NCI-H524 treated with DMSO at 0.1 percent for 48 hours (cell line): Measurements from ENCODE around the gene CNBP.
"Not testable (repeated sequence)": the region's sequence is repeated elsewhere in the genome, so short reads cannot be mapped to it uniquely, and the experiment has no call there.

Experiments used
- DNase-seq: peaks from one replicate; lab custom pipeline; 2025; lab: John Stamatoyannopoulos, UW

CNBP gene

DNA sequence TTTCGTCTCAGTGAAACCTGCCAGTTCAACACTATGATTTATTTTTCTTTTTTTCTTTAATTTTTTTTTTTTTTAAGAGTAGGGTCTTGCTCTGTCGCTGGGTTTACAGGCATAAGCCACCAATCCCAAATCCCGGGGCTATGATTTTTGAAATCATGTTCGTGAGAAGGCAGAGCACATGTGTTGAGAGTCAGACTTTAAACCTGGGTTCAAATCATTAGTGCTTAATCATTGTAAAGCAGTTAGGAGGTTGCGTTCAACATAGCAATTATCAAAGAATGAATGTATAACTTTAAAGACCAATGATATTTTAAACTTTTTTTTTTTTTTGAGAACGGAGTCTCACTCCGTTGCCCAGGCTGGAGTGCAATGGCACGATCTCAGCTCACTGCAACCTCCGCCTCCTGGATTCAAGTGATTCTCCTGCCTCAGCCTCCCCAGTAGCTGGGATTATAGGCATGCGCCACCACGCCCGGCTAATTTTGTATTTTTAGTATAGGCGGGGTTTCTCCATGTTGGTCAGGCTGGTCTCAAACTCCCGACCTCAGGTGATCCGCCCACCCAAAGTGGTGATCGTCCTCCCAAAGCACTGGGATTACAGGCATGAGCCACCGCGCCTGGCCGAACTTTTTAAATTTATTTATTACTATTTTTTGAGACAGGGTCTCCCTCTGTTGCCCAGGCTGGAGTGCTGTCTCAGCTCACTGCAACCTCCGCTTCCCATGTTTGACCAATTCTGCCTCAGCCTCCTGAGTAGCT is 1.3 kb upstream of the CNBP start:
- not testable (repeated sequence) for DNase-seq

DNA sequence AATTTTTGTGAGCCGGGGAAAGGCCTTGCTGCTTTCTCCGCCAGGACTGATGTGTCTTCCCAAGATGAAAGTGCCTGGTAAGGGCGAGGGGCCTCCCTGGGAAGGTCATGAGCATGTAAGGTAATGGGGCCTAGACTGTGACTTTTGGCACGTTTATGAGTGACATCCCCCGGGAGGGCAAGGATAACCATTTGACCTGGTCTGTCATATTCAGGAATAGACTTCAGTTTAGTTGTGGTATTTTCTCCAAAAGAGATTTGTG is 631 bp upstream of the CNBP start:
- no peak for DNase-seq

GRCh38 chr3:129182390-129183185 is 1.1 kb downstream of the CNBP start:
- DNase-seq, result no peak

DNA sequence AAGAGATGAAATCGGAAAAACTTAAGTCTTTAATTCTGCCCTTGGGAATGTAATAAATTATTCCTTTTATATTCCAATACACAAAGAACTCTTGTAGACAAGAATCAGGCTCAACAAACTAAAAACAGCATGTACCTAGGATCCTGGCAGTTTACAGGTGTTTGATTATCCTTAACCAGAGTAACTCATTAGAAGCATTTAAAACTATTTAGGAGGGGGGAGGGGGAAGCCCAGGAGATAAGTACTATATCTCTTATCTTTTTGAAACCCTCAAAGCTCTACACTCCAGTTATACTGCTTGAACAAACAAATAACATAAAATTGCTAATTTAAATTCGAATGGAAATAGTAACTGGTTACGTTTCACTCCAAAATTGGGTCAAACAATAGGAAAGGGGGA is 1.9 kb downstream of the CNBP start:
- DNase-seq, result no peak

DNA sequence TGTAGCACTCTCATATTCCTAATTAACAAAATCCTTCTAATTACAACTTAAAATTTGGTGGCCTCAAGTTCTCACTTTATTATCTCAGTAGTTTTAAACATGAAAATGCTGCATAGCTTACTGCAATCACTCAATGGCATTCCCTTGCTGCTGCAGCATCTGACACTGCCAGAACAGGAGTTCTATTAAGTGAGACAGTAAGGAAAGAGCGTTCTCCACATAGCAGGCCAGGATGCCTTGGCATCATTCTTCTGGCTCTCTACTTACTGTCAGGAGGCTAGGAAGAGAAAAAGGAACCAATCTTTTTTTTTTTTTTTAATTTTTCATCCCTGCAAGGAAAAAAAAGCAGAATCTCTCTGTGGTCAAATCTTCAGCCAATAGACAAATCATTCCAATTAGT is 3.2 kb downstream of the CNBP start:
- DNase-seq, result no peak

GRCh38 chr3:129176051-129176450 is 7.6 kb downstream of the CNBP start:
- DNase-seq, result no peak

DNA sequence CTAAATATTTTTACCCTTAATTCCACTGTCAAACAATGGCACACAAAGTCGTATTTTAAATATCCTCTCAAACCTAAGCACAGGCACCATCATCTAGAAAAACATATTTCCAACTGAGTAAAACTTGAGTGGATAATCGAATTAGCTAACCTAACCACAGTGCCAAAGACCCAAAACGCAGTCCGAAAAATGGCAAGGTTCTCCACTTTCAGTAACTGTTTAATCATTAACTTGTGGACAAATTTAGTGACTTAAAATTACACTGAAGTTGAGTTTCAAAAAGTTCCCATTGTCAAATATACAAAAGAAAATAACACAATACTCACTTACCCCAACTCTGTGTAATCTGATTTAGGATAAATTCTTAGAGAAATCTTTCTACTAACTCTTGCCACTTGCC is 10.0 kb downstream of the CNBP start:
- no peak for DNase-seq

DNA sequence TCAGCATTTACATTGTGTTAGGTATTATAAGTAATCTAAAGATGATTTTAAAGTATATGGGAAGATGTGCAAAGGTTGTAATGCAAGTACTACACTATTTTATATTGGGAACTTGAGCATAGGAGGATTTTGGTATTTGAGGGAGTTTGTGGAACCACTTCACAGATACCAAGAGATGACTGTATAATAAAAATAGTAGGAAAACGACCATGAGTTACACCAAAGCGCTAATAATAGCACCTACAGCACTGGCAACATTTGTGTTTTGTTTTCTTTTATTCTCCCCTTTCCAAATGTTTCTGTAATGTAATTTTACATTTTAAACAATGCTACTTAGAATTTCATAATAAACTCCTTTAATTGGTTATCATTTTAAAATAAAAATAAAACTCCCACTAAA is 10.5 kb downstream of the CNBP start:
- DNase-seq, result no peak

GRCh38 chr3:129166579-129167332 is 16.9 kb downstream of the CNBP start:
- DNase-seq, result no peak

DNA sequence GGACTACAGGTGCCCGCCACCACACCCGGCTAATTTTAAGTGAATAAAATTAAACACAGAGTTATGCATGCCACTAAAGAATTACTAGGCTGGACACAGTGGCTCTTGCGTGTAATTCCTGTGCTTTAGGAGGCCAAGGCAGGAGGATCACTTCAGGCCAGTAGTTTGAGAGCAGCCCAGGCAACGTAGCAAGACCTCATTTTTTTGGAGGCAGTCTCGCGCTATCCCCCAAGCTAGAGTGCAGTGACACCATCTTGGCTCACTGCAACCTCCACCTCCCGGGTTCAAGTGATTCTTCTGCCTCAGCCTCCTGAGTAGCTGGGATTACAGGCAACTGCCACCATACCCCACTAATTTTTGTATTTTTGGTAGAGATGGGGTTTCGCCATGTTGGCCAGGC is 18.1 kb downstream of the CNBP start:
- not testable (repeated sequence) for DNase-seq

GRCh38 chr3:129164500-129164899 is 19.2 kb downstream of the CNBP start:
- DNase-seq, result no peak

DNA sequence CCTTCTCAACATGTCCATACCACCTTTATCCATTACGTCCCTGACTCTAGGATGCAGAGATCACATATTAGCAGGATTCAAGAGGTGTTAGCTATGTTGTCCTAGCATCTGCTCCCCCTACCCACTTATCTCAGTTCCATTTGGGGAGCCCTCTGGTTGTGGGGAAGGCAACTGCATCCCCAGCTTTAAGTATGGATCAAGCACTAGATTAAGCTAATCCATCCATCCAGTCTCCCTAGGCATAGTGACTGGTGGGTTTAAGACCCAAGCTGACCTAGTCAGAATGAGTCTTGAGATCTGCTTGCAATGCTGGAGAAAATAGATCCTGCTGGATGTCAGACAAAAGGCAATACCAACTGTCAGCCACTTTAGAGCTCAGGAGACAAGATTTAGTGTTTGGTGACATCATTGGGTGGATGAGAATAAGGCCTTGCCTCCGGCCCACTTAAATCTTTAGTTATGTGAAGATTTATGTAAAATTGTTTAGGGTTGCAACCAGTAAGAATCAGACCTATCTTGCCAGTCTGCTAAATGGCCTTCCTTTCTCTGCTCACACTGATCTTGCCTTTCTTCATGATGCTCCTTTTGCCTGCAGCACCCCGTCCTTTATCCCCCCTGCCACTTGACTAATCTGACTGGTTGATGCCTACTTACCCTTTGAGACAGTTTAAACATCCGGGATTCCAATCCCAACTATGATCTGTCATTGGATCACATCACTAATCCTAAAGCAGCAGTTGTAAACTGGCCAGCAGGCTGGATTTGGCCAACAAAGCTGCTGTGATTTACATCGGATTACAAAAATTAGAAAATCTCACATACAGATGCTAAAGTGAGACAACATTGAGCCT is 20.7 kb downstream of the CNBP start:
- peak; percentile 72 for DNase-seq

- no peak for DNase-seq
Observed at GRCh38 chr3:129161860-129162271, 21.8 kb downstream of the CNBP start.

DNA sequence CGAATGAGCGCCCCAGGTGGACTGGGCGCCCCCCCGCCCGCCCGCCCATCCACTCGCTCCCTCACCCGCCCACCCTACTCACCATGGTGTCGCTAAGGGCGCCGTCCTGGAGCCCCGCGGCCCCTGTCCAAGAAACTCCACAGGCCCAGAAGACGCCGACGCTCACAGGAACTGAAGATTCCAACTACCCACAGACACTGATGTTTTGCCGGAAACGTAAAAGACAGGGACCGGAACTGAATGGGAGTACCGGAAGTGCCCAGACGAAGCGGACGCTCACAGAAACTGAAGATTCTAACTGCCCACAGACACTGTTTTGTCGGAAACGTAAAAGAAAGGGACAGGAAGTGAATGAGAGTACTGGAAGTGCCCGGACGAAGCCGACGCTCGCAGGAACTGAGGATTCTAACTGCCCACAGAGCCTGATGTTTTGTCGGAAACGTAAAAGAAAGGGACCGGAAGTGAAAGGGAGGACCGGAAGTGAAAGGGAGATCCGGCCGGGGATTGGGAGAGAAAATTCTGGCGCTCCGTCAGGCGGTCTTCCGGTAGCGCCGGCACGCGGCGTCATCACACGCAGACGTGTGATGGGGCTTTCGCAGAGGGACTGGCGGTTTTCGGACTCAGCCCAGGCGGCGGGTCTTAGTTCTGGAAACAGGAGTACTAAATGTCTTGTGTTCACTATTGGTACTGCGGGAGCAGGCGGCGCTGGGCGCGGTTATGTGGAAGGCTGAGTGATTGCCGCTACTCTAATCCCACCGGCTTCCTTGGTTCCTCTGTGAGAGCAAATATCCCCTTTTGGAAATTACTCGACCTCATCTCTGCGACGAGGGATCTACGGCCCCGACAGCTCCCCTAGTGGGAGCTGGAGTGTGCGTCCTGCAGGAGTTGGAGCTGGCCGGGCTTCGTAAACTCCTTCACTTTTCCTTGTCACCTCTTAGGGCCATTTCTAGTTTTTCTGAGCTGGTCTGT is 22.5 kb downstream of the CNBP start, which contains the start of gene ISY1:
ISY1 (minus strand) TSS at position 173 of the 969 bp plus-strand sequence; CDS start at position 85, 88 bp downstream.
- DNase-seq, result peak; percentile 97

GRCh38 chr3:129144786-129145185 is 38.9 kb downstream of the CNBP start:
- DNase-seq, result no peak

- not testable (repeated sequence) for DNase-seq
Observed at GRCh38 chr3:129141011-129141410, 42.7 kb downstream of the CNBP start.

- no peak for DNase-seq
Observed at GRCh38 chr3:129139911-129140310, 43.8 kb downstream of the CNBP start.

DNA sequence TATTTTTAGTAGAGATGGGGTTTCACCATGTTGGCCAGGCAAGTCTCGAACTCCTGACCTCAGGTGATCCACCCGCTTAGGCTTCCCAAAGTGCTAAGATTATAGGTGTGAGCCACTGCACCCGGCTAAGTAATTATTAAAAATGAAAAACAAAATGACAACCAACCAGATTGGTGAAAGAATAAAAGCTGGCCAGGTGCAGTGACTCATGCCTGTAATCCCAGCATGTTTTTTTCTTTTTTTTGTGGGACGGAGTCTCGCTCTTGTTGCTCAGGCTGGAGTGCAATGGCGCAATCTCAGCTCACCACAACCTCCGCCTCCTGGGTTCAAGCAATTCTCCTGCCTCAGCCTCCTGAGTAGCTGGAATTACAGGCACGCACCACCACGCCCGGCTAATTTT is 47.4 kb downstream of the CNBP start:
- not testable (repeated sequence) for DNase-seq

GRCh38 chr3:129132097-129132866 is 51.4 kb downstream of the CNBP start:
- DNase-seq, result no peak
